ENCODE measurements around the gene ZNF438. TPM values are rescaled to one million over a fixed set of nuclear protein-coding genes. Genes with fewer than 3 reads are reported as not detected.
A peak's percentile ranks its signal among the peaks of the same experiment; 100 is the strongest.

The ZNF438 gene
- 0.75 and 1.2 TPM in 2 replicates for total RNA-seq (2016; rRNA removed; fragmentation: Illumina TruSeq; extraction: Trizol)
- total RNA-seq (2016; cell fraction: cytosol; rRNA removed; fragmentation: Illumina TruSeq; extraction: Trizol; ENCODE audit: low read depth): 0.18 and 0.81 TPM in 2 replicates
- total RNA-seq (2016; cell fraction: insoluble cytoplasmic fraction; rRNA removed; fragmentation: Illumina TruSeq; extraction: Trizol): 0.89 and 1.5 TPM in 2 replicates
- total RNA-seq (2016; cell fraction: membrane; rRNA removed; fragmentation: Illumina TruSeq; extraction: Trizol): 1.0 and 1.1 TPM in 2 replicates
- total RNA-seq (2016; cell fraction: nucleus; rRNA removed; fragmentation: Illumina TruSeq; extraction: Trizol): 0.90 and 0.97 TPM in 2 replicates
- 0.83 and 0.98 TPM in 2 replicates for polyA plus RNA-seq (2011; rRNA removed)
- 0.43 and 0.69 TPM in 2 replicates for polyA plus RNA-seq (2011; cell fraction: cytosol; rRNA removed)
- polyA plus RNA-seq (2011; cell fraction: nucleus; rRNA removed): 0.74 and 0.93 TPM in 2 replicates
- polyA plus RNA-seq (2012): 0.62 and 0.69 TPM in 2 replicates
- polyA plus RNA-seq (2016; cell fraction: cytosol; fragmentation: Illumina TruSeq; extraction: Trizol; ENCODE audit: low read depth): 0.23 and 0.25 TPM in 2 replicates
- polyA plus RNA-seq (2016; cell fraction: insoluble cytoplasmic fraction; fragmentation: Illumina TruSeq; extraction: Trizol; ENCODE audit: low read depth): 1.4 and 1.7 TPM in 2 replicates
- polyA plus RNA-seq (2016; cell fraction: membrane; fragmentation: Illumina TruSeq; extraction: Trizol; ENCODE audit: low read depth): 0.62 and 0.98 TPM in 2 replicates
- polyA plus RNA-seq (2016; cell fraction: nucleus; fragmentation: Illumina TruSeq; extraction: Trizol; ENCODE audit: insufficient read depth, low read depth): 0.78 and 1.5 TPM in 2 replicates
- 1.1 and 3.3 TPM in 2 replicates for polyA minus RNA-seq (2011; rRNA and poly(A)+ RNA removed; ENCODE audit: low replicate concordance)
- polyA minus RNA-seq (2011; cell fraction: cytosol; rRNA and poly(A)+ RNA removed): 0.40 and 0.53 TPM in 2 replicates
- polyA minus RNA-seq (2011; cell fraction: nucleus; rRNA and poly(A)+ RNA removed): 1.7 TPM in 2 replicates
- percentile 40 among the genes with signal in this experiment for Bru-seq, nascent RNA
- BruChase-seq, experiment 1, labeled RNA remaining after a 6-hour chase: percentile 32 among the genes with signal in this experiment
- percentile 40 among the genes with signal in this experiment for BruChase-seq, experiment 2, labeled RNA remaining after a 2-hour chase
- long read RNA-seq, experiment 1, partial matches to known transcripts: 1 of 2 reads
- long read RNA-seq, experiment 1, other reads (novel, unspliced or antisense): 0 of 2 reads
- long read RNA-seq, experiment 2, partial matches to known transcripts: 0 of 1 reads
- long read RNA-seq, experiment 2, other reads (novel, unspliced or antisense): 1 of 1 reads

GRCh38 chr10:31031558-31032257 lies at the start of gene ZNF438:
ZNF438 (minus strand) TSS chr10:31031865; CDS start chr10:30877034, 154,831 bp downstream.
- H3K9me3 ChIP-seq (ENCODE audit: low read length): no peaks in the 10 kb centered on the region
- ChIA-PET CTCF (ENCODE audit: low intra/inter-chr PET ratio, low total read pairs) (interaction anchor here (1.9 kb wide), 1 partner anchor 459 kb away, joined by 9 read pairs; no protein-coding TSS in a partner anchor), POLR2A (interaction anchor here (0.9 to 1.5 kb wide), 3 partner anchors 11 to 427 kb away, joined by 3 to 5 read pairs (median 3); no protein-coding TSS in a partner anchor)
- in situ Hi-C loops (cut with HindIII; ENCODE audit: extremely low pct_ligation_motif_present, low pct_unique_long_range_greater_than_20kb) (no loop called here), intact Hi-C loops (cut with micrococcal nuclease; ENCODE audit: unreplicated experiment) (loop anchor here (1.0 kb wide), 1 partner anchor 12 kb away; no protein-coding TSS in a partner anchor)
- DNase-seq (ENCODE audit: low spot score) (peak; percentile 72), ATAC-seq (peak; percentile 89), FAIRE-seq (no peak)
- peak within 1 kb of the TSS; percentile 64 for H2AFZ ChIP-seq (ENCODE audit: low read length)
- no peaks in the 10 kb centered on the region for H3K36me3 ChIP-seq (replicated peaks in 1 of 2; ENCODE audit: control insufficient read depth in 1 of 2, insufficient read depth in 2 of 2, low read length in 2 of 2)
- H3K27ac ChIP-seq (ENCODE audit: extremely low read length, insufficient read depth, low read length): peak within 1 kb of the TSS; percentile 78
- H3K4me2 ChIP-seq (ENCODE audit: low read depth, low read length): peak within 1 kb of the TSS; percentile 78
- WGBS (ENCODE audit: low lambda C conversion rate): 12% methylated on average over 25 of the region's 66 CpGs
- H3K27me3 ChIP-seq (ENCODE audit: control insufficient read depth in 1 of 2, insufficient read depth in 2 of 2, low read length in 2 of 2): peaks cover 0 to 5% of the 10 kb centered on the region in 2 experiments; a peak in 1 of 5 replicates
- peaks cover 24% of the 10 kb centered on the region for H3K4me1 ChIP-seq (ENCODE audit: insufficient read depth, low read length)
- peak within 1 kb of the TSS; percentile 74 to 82 (median 79) for H3K4me3 ChIP-seq (replicated peaks in 1 of 3; ENCODE audit: insufficient read depth in 1 of 3, low read depth in 2 of 3, low read length in 3 of 3)
- TSS peak; percentile 52 for BruUV-seq (replicated peaks)
- no peaks in the 10 kb centered on the region for H4K20me1 ChIP-seq (ENCODE audit: insufficient read depth, low read length)
- peak within 1 kb of the TSS; percentile 74 for H3K9ac ChIP-seq (ENCODE audit: insufficient read depth, low read depth, low read length)
- H3K79me2 ChIP-seq (ENCODE audit: insufficient read depth, low read length): no peaks in the 10 kb centered on the region
- TF ChIP-seq ZNF687 (CRISPR knock-in tag; IDR thresholded peaks at IDR 0.05) (peak; percentile 94), ZBTB2 (CRISPR knock-in tag; IDR thresholded peaks at IDR 0.05; ENCODE audit: low read depth) (no peak), ZNF780A (CRISPR knock-in tag; IDR thresholded peaks at IDR 0.05) (no peak), TGIF2 (CRISPR knock-in tag; IDR thresholded peaks at IDR 0.05) (no peak), MNT (IDR thresholded peaks at IDR 0.05) (no peak; the same call in 1 of the 2 replicates), ZNF3 (CRISPR knock-in tag; IDR thresholded peaks at IDR 0.05) (no peak), MBNL3 (CRISPR knock-in tag; conservative IDR thresholded peaks at IDR 0.05) (no peak), PATZ1 (CRISPR knock-in tag; IDR thresholded peaks at IDR 0.05) (peak; percentile 66)

Measured in HepG2 (cell line).